Nephron progenitor cell (in vitro differentiated cells): ENCODE data around the gene INTS11.

Source experiments
- DNase-seq: peaks from one replicate; pipeline ENCODE4 v3.0.0; 2021
- H3K27ac Mint-ChIP-seq: 2 replicates; pipeline ENCODE4 v1.8.0; 2021; ENCODE audit warnings: mild to moderate bottlenecking, moderate library complexity, mixed read lengths
- H3K27me3 Mint-ChIP-seq: 2 replicates; pipeline ENCODE4 v1.8.0; 2021; ENCODE audit warnings: mild to moderate bottlenecking, low read depth, mixed read lengths; ENCODE audit not compliant: poor library complexity
- H3K36me3 Mint-ChIP-seq: 2 replicates; pipeline ENCODE4 v1.8.0; 2021; ENCODE audit warnings: low read depth, mixed read lengths
- H3K4me1 Mint-ChIP-seq: 2 replicates; pipeline ENCODE4 v1.8.0; 2021; ENCODE audit warnings: mixed read lengths
- H3K4me3 Mint-ChIP-seq: 2 replicates; pipeline ENCODE4 v1.8.0; 2021; ENCODE audit warnings: mild to moderate bottlenecking, moderate library complexity, mixed read lengths
- H3K9me3 Mint-ChIP-seq: 2 replicates; pipeline ENCODE4 v1.8.0; 2021; ENCODE audit warnings: mild to moderate bottlenecking, moderate library complexity, mixed read lengths
- TF ChIP-seq, protein P1 (sequence below): fragments of 200-600 bp; sonication (generic); IDR thresholded peaks from 2 replicates; pipeline ENCODE4 v1.5.0; 2021; ENCODE audit warnings: antibody characterized with exemption

INTS11 gene

DNA sequence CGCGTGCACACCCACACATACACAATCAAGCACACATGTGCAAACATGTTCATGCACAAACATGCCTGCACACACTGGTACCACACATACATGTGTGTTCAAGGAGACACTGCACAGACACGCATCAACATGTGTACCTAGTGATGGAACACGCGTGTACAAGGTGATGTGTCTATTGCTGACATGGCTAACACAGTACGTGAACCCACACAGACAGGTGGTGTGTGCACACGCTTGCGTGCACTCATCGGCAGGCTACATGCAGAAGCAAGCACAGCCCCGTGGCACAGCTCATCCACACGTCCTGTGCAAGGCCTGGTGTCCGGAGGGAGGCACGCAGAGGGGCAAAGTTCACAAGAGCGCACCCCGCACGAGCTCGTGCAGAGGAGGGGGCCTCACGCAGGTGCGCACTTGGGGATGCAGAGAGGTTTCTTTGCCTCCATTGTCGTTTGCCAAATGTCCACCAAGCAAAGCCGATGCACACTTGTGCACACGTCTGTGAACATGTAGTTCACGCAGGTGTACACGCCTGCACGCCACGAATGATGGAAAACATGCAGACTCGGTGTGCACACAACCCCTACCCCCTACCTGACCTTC is 17.7 kb downstream of the INTS11 start:
- Mint-ChIP-seq H3K4me3 (peak overlapping the region; percentile 85), H3K9me3 (no peaks in the 10 kb centered on the region), H3K36me3 (no peaks in the 10 kb centered on the region), H3K4me1 (peaks cover 27% of the 10 kb centered on the region), H3K27me3 (peaks cover 6% of the 10 kb centered on the region), H3K27ac (no peak overlapping the region)
- DNase-seq = no peak
- TF ChIP-seq, protein P1, sequence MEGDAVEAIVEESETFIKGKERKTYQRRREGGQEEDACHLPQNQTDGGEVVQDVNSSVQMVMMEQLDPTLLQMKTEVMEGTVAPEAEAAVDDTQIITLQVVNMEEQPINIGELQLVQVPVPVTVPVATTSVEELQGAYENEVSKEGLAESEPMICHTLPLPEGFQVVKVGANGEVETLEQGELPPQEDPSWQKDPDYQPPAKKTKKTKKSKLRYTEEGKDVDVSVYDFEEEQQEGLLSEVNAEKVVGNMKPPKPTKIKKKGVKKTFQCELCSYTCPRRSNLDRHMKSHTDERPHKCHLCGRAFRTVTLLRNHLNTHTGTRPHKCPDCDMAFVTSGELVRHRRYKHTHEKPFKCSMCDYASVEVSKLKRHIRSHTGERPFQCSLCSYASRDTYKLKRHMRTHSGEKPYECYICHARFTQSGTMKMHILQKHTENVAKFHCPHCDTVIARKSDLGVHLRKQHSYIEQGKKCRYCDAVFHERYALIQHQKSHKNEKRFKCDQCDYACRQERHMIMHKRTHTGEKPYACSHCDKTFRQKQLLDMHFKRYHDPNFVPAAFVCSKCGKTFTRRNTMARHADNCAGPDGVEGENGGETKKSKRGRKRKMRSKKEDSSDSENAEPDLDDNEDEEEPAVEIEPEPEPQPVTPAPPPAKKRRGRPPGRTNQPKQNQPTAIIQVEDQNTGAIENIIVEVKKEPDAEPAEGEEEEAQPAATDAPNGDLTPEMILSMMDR = no peak

DNA sequence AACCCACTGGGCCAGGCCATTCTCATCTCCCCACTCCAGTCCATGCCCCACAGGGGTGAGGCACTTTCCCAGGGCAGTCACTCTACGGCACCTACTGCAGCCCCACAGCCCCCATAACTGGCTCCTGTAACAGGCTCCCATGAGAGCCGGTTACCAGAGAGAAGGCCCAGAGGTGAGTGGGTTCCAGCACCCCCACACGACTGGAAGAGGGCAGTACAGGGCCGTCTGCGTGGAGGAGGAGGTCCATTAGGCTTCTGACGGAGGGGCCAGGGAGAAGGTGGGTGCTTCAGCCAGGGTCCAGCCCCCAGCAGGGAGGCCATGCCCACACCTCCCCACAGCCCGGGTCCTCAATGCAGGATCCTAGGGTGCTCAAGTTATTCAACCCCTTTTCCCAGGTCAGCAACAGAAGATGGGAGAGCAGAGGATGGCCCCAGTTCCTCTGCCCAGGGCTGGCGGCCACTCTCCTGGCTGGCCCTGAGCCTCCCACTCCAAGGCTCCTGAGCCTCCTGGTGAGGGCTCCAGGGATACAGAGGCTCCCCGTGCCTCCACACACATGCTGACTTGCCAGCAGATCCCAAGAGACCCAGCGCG is 18.3 kb downstream of the INTS11 start:
- Mint-ChIP-seq H3K27me3 (peaks cover 6% of the 10 kb centered on the region), H3K4me1 (peaks cover 27% of the 10 kb centered on the region), H3K27ac (peak overlapping the region; percentile 51), H3K36me3 (no peaks in the 10 kb centered on the region), H3K4me3 (peak overlapping the region; percentile 85), H3K9me3 (no peaks in the 10 kb centered on the region)
- DNase-seq = no peak
- TF ChIP-seq, protein P1 = no peak

DNA sequence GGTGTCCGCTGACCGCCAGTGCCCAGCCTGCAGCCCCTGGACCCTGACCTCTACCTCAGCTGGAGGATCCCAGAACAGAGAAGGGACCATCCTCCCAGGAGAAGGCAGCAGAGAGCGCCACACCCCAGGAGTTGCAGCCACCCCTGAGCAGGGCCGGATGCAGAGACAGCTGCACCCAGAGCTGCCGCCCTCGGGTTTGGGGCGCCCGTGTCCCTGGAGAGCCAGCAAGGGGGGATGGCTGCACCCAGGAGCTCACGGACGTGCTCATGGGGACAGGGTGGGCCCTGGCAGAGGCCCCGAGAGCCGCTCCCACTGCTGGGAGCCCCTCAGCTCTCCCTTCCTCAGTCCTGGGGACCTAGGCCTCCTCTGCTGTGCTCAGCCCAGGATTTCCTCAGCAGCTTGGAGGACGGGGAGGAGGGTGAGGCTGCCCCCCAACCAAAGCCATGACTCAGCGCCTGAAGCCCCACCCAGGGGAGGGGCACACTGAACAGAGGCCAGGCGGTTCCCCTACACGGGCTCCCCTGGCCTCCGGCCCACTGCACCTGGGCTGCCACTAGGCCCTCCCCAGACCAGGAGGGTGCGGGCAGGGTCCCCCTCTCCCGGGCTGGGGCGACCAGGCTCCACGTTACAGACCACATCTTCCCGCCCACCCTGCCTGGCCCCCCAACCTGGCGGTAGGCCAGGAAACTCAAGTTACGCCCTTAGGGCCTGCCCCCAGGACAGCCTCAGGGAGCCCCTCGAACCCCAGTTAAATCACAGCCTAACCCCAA is 19.0 kb downstream of the INTS11 start:
- no peak for DNase-seq
- TF ChIP-seq, protein P1 = no peak

DNA sequence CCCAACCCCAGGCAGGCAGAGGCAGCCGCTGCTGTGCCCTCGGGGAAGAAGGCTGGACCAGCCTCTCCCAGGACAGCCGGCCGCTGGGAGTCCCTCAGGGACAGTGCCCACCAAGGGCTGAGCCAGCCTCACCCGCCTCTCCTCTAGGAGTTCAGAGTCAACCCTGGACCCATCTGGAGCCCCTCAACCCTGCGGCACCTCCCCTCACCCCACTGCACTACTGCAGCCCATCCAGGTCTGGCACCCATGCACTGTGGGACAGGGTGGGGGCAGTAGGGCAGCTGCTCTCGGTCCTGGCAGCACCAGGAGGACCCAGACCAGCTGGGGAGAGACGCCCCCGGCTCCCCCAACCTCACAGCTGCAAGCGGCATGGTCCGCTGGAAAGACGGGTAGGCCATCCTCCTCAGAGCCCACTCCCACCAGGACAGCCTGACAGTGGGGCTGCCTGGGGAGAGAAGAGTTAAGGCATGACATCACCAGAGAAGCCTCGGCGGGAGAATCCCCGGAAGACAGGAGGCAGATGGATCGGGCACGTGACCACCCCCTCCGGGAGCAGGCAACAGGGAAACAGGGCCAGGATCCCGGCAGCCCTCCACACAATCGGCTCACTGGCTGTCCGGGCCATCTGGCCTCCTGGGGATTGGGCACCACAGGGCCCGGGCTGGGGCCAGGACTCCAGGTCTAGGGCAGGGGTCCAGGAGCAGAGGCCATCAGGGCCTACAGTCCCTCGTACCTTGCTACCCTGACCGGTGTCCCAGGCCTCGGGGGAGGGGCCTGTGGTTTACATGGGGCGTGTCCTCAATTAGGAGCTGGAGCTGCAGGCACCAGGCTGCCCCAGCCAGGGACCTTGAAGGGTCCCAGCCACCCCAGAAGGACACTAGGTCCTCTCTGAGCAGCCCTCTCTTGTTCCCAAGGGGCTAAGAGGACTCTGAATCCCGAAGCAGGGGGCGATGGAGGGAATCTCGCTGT is 19.8 kb downstream of the INTS11 start:
- Mint-ChIP-seq H3K4me3 (peak overlapping the region; percentile 68), H3K27me3 (peaks cover 6% of the 10 kb centered on the region), H3K27ac (peak overlapping the region; percentile 69), H3K36me3 (no peaks in the 10 kb centered on the region), H3K9me3 (no peaks in the 10 kb centered on the region), H3K4me1 (peaks cover 27% of the 10 kb centered on the region)
- DNase-seq = peak; percentile 76
- TF ChIP-seq, protein P1 = no peak

More for the DNA sequence above, 19.0 kb downstream of the INTS11 start:
- Mint-ChIP-seq H3K27me3 (peaks cover 3% of the 10 kb centered on the region), H3K36me3 (no peaks in the 10 kb centered on the region), H3K4me1 (peaks cover 27% of the 10 kb centered on the region), H3K9me3 (no peaks in the 10 kb centered on the region), H3K4me3 (peak overlapping the region; percentile 85), H3K27ac (peak overlapping the region; percentile 51)

DNA sequence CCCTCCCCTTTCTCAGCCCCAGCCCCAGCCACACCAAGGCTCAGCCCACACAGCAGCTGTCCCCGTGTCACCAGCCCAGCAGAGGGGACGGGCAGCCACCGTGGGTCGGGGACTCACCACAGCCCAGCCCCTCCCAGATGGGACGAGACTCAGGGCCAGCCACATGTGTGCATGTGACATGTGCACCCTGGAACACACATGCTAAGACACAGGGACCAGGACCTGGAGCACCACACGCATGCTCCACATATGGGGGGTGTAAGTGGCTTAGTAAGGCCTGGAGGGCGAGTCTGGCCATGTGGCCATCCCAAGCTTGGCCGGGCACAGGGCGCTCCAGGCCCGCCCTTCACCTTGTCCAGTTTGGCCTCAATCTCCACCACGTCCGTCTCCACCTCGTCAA is 20.7 kb downstream of the INTS11 start:
- Mint-ChIP-seq H3K4me3 (no peak overlapping the region), H3K4me1 (peaks cover 27% of the 10 kb centered on the region), H3K27me3 (peaks cover 3% of the 10 kb centered on the region), H3K36me3 (no peaks in the 10 kb centered on the region), H3K9me3 (no peaks in the 10 kb centered on the region), H3K27ac (no peak overlapping the region)
- DNase-seq = no peak
- TF ChIP-seq, protein P1 = no peak
